HG02885 (cell line): ENCODE results near the gene HECTD4.

Experiments
- ATAC-seq: cut with Tn5 transposase; IDR thresholded peaks from one replicate; pipeline ENCODE4 v1.9.1; 2021; ENCODE audit warnings: mild to moderate bottlenecking; ENCODE audit not compliant: unreplicated experiment, poor library complexity

HECTD4 gene

GRCh38 chr12:112327209-112327938, 54.9 kb downstream of the HECTD4 start:
- ATAC-seq, result no peak

- ATAC-seq, result no peak
Measured at GRCh38 chr12:112325622-112326207, 56.5 kb downstream of the HECTD4 start.

- no peak for ATAC-seq
Measured at GRCh38 chr12:112325157-112325556, 57.1 kb downstream of the HECTD4 start.

GRCh38 chr12:112322882-112323547, 59.2 kb downstream of the HECTD4 start:
- ATAC-seq, result no peak

- ATAC-seq, result no peak
Measured at GRCh38 chr12:112322441-112322840, 59.8 kb downstream of the HECTD4 start.

- ATAC-seq, result no peak
Measured at GRCh38 chr12:112321245-112321644, 61.0 kb downstream of the HECTD4 start.

- ATAC-seq, result no peak
Measured at GRCh38 chr12:112319395-112319794, 62.8 kb downstream of the HECTD4 start.

- no peak for ATAC-seq
Measured at GRCh38 chr12:112317481-112317880, 64.8 kb downstream of the HECTD4 start.

- ATAC-seq, result no peak
Measured at GRCh38 chr12:112314981-112315380, 67.2 kb downstream of the HECTD4 start.

GRCh38 chr12:112309797-112310196, 72.4 kb downstream of the HECTD4 start:
- ATAC-seq, result no peak

- ATAC-seq, result no peak
Measured at GRCh38 chr12:112308652-112309051, 73.6 kb downstream of the HECTD4 start.

- ATAC-seq, result no peak
Measured at GRCh38 chr12:112308161-112308560, 74.1 kb downstream of the HECTD4 start.

- no peak for ATAC-seq
Measured at GRCh38 chr12:112307317-112308011, 74.8 kb downstream of the HECTD4 start.

- no peak for ATAC-seq
Measured at GRCh38 chr12:112305951-112306350, 76.3 kb downstream of the HECTD4 start.

- ATAC-seq, result no peak
Measured at GRCh38 chr12:112304436-112304835, 77.8 kb downstream of the HECTD4 start.

GRCh38 chr12:112303799-112304198, 78.4 kb downstream of the HECTD4 start:
- ATAC-seq, result no peak

- ATAC-seq, result peak; percentile 97
Measured at GRCh38 chr12:112303004-112303403, 79.2 kb downstream of the HECTD4 start.

- no peak for ATAC-seq
Measured at GRCh38 chr12:112299704-112300103, 82.5 kb downstream of the HECTD4 start.

- ATAC-seq, result no peak
Measured at GRCh38 chr12:112297188-112297587, 85.0 kb downstream of the HECTD4 start.

- ATAC-seq, result no peak
Measured at GRCh38 chr12:112296183-112296582, 86.0 kb downstream of the HECTD4 start.

GRCh38 chr12:112294793-112295192, 87.4 kb downstream of the HECTD4 start:
- no peak for ATAC-seq
